K562 (cell line): Measurements from ENCODE around the gene MYCN. TPM values are rescaled to one million over a fixed set of nuclear protein-coding genes. Genes with fewer than 3 reads are reported as not detected.

ENCODE experiments used
- ATAC-seq: fragments of 200-7000 bp; cut with Tn5 transposase; 3 replicates; pipeline ENCODE4 v1.9.1; 2020; ENCODE audit warnings: moderate library complexity
- BruUV-seq: library from RNA; stranded (reverse); fragments of 400-500 nt; replicated peaks from 2 replicates; lab custom pipeline; 2021; lab: Mats Ljungman, UMichigan
- CTCF ChIA-PET: fragments of 300-600 bp; formaldehyde crosslinking; extraction: SDS; loops from one replicate; lab custom pipeline; 2021; ENCODE audit warnings: low intra/inter-chr PET ratio; lab: Yijun Ruan, JAX
- POLR2A ChIA-PET: fragments of 300-600, 350-650 bp; sonication (Branson Sonifier 250); formaldehyde crosslinking; extraction: SDS; loops from one replicate; lab custom pipeline; 2021; ENCODE audit warnings: antibody characterized with exemption, inconsistent platforms; lab: Yijun Ruan, JAX
- DNase-seq, 4 experiments: peaks; one replicate each; pipeline versions ENCODE4 v3.0.0 to v3.0.0-alpha.2; 2011 to 2018; ENCODE audit warnings: low spot score in 3 of 4, mixed read lengths in 3 of 4; ENCODE audit errors: extremely low read depth in 1 of 4
- FAIRE-seq: peaks from 2 replicates; lab custom pipeline; 2011; peaks lifted over from hg19 to GRCh38; lab: Jason Lieb, UNC
- H2AFZ ChIP-seq: 2 replicates; pipeline ENCODE4 v1.6.0; 2011; ENCODE audit warnings: low read depth, low read length, control low read depth, inconsistent platforms
- H3K27ac ChIP-seq: fragments of 200-600 bp; 3 replicates; pipeline ENCODE4 v1.8.0; 2011; ENCODE audit warnings: low read depth, mild to moderate bottlenecking, control low read depth, inconsistent platforms, low read length, moderate library complexity, mixed read lengths; ENCODE audit errors: extremely low read depth
- H3K27me3 ChIP-seq, 2 experiments: fragments of 300-600 bp in 1 of 2; 2 replicates in 1 of 2; 3 replicates in 1 of 2; pipeline versions ENCODE4 v1.6.0 to v1.8.0; 2011; ENCODE audit warnings: inconsistent platforms in 2 of 2, low read length in 2 of 2, mild to moderate bottlenecking in 1 of 2, mixed read lengths in 1 of 2, moderate library complexity in 1 of 2; ENCODE audit not compliant: control insufficient read depth in 2 of 2, insufficient read depth in 2 of 2
- H3K36me3 ChIP-seq: fragments of 300-600 bp; 3 replicates; pipeline ENCODE4 v1.8.0; 2011; ENCODE audit warnings: mild to moderate bottlenecking, low read length, inconsistent platforms; ENCODE audit not compliant: control insufficient read depth, insufficient read depth
- H3K4me1 ChIP-seq, 2 experiments: fragments of 200-600 bp in 1 of 2; replicated peaks in 1 of 2; 2 replicates in 1 of 2; 3 replicates in 1 of 2; pipeline versions ENCODE4 v1.5.1 to v1.8.0; 2011; ENCODE audit warnings: inconsistent platforms in 2 of 2, low read length in 2 of 2, mild to moderate bottlenecking in 1 of 2, mixed read lengths in 1 of 2, moderate library complexity in 1 of 2; ENCODE audit not compliant: control insufficient read depth in 2 of 2, insufficient read depth in 2 of 2
- H3K4me2 ChIP-seq: 2 replicates; pipeline ENCODE4 v1.6.1; 2011; ENCODE audit warnings: low read length, control low read depth, inconsistent platforms, mixed read lengths; ENCODE audit not compliant: insufficient read depth
- H3K4me3 ChIP-seq: fragments of 200-600 bp; sonication (generic), shearing (Covaris generic); 2 replicates; pipeline ENCODE4 v1.5.1; 2016; ENCODE audit warnings: control low read depth, inconsistent platforms
- H3K79me2 ChIP-seq: fragments of 200-600 bp; 3 replicates; pipeline ENCODE4 v1.8.0; 2011; ENCODE audit warnings: low read length, inconsistent platforms; ENCODE audit not compliant: control insufficient read depth, insufficient read depth
- H3K9ac ChIP-seq, 2 experiments: 2 replicates each; pipeline versions ENCODE4 v1.6.0 to v1.6.1; 2011; ENCODE audit warnings: low read depth in 2 of 2, low read length in 2 of 2, control low read depth in 1 of 2, inconsistent platforms in 1 of 2, mild to moderate bottlenecking in 1 of 2, mixed read lengths in 1 of 2; ENCODE audit not compliant: insufficient read depth in 1 of 2
- H3K9me1 ChIP-seq: one replicate; pipeline ENCODE4 v1.6.0; 2011; ENCODE audit warnings: inconsistent platforms, mild to moderate bottlenecking, low read length, moderate library complexity; ENCODE audit not compliant: control insufficient read depth, insufficient read depth
- H3K9me3 ChIP-seq: replicated peaks from 2 replicates; pipeline ENCODE4 v1.5.1; 2011; ENCODE audit warnings: low read depth, low read length, inconsistent platforms; ENCODE audit not compliant: control insufficient read depth, insufficient read depth
- H4K20me1 ChIP-seq: replicated peaks from 2 replicates; pipeline ENCODE4 v1.6.1; 2011; ENCODE audit warnings: low read length, inconsistent platforms, mixed read lengths; ENCODE audit not compliant: control insufficient read depth, insufficient read depth
- BCOR ChIP-seq: fragments of 450-650 bp; IDR thresholded peaks from 2 replicates; pipeline ENCODE4 v1.6.1; 2016
- BRD9 ChIP-seq: fragments of 450-650 bp; IDR thresholded peaks from 2 replicates; pipeline ENCODE4 v1.6.1; 2018; ENCODE audit warnings: low read depth; ENCODE audit not compliant: partially characterized antibody
- DPF2 ChIP-seq: fragments of 450-650 bp; IDR thresholded peaks from 2 replicates; pipeline ENCODE4 v1.6.1; 2016
- E2F8 ChIP-seq: fragments of 450-650 bp; IDR thresholded peaks from 2 replicates; pipeline ENCODE4 v1.7.1; 2018; ENCODE audit warnings: mild to moderate bottlenecking, low read depth; ENCODE audit not compliant: partially characterized antibody
- FOSL1 ChIP-seq: fragments of 200-800 bp; sonication (Bioruptor generic); conservative IDR thresholded peaks from 2 replicates; pipeline ENCODE4 v1.6.1; 2016; ENCODE audit warnings: missing genetic modification characterization, missing compliant biosample characterization
- NCOA2 ChIP-seq, 2 experiments: fragments of 450-650 bp; IDR thresholded peaks; 2 replicates each; pipeline ENCODE4 v1.6.1; 2018; ENCODE audit warnings: mild to moderate bottlenecking in 2 of 2, moderate library complexity in 1 of 2; ENCODE audit not compliant: partially characterized antibody in 2 of 2
- NFYB ChIP-seq: IDR thresholded peaks from 2 replicates; pipeline ENCODE4 v1.6.1; 2011; ENCODE audit warnings: mild to moderate bottlenecking, moderate library complexity; ENCODE audit not compliant: insufficient read length; ENCODE audit errors: extremely low read depth
- PATZ1 ChIP-seq: fragments of 250-450 bp; sonication (Bioruptor Pico); IDR thresholded peaks from 2 replicates; pipeline ENCODE4 v1.5.0; 2020; ENCODE audit warnings: mild to moderate bottlenecking, borderline replicate concordance
- POLR3A ChIP-seq: IDR thresholded peaks from 2 replicates; pipeline ENCODE4 v1.6.1; 2011; ENCODE audit warnings: borderline replicate concordance, mild to moderate bottlenecking, moderate library complexity; ENCODE audit not compliant: insufficient read length, insufficient read depth; ENCODE audit errors: extremely low read depth
- PRMT5 ChIP-seq: sonication (generic); formaldehyde crosslinking; IDR thresholded peaks from 2 replicates; pipeline ENCODE4 v1.5.0; 2020; ENCODE audit warnings: missing genetic modification reagents
- RBM39 ChIP-seq: fragments of 200-400 bp; formaldehyde crosslinking; optimal IDR thresholded peaks from 2 replicates; pipeline ENCODE3; 2018; ENCODE audit warnings: low read depth, low read length
- TGIF2 ChIP-seq: sonication (generic); formaldehyde crosslinking; IDR thresholded peaks from 2 replicates; pipeline ENCODE4 v1.8.1; 2022; ENCODE audit warnings: mild to moderate bottlenecking, missing genetic modification reagents, moderate library complexity
- THRA ChIP-seq: fragments of 450-650 bp; IDR thresholded peaks from 2 replicates; pipeline ENCODE4 v1.6.1; 2017; ENCODE audit warnings: mild to moderate bottlenecking, moderate library complexity
- TRIM24 ChIP-seq, 2 experiments: fragments of 450-650 bp; IDR thresholded peaks; 2 replicates each; pipeline ENCODE4 v1.6.1; 2016
- ZNF347 ChIP-seq: fragments of 450-650 bp; formaldehyde crosslinking; IDR thresholded peaks from 2 replicates; pipeline ENCODE4 v1.4.0; 2020; ENCODE audit warnings: low read depth, mild to moderate bottlenecking, moderate library complexity
- ZNF511 ChIP-seq: sonication (generic); formaldehyde crosslinking; IDR thresholded peaks from 2 replicates; pipeline ENCODE4 v1.8.0; 2022; ENCODE audit warnings: mild to moderate bottlenecking, missing genetic modification reagents
- WGBS: fragments of 100-300 bp; shearing (Covaris generic); methylation state at CpG from one replicate; pipeline ENCODE4 v1.1.6; 2016; ENCODE audit warnings: low coverage, mixed read lengths; ENCODE audit not compliant: insufficient coverage; ENCODE audit errors: missing lambda C conversion rate; 5-methylcytosine and 5-hydroxymethylcytosine counted together
- in situ Hi-C: fragments of 300-500 bp; cut with MboI; formaldehyde crosslinking; loops from 4 replicates; pipeline ENCODE4 v1.15.0; 2018; ENCODE audit warnings: inconsistent platforms, mixed read lengths
- intact Hi-C: fragments of 100-400 bp; cut with micrococcal nuclease; formaldehyde crosslinking; loops from 2 replicates; pipeline ENCODE4 v1.14.2; 2022
- polyA plus RNA-seq, 8 experiments: library from polyadenylated mRNA; depleted of rRNA in 4 of 8; stranded (reverse) in 5 of 8; unstranded in 3 of 8; fragments of >200 nt; fragmentation: Nextera tagmentation in 2 of 8; fragmentation: Illumina TruSeq in 1 of 8; extraction: Ambion mirVana in 2 of 8; extraction: Trizol in 1 of 8; gene quantifications; 2 replicates each; pipeline versions ENCODE4 v1.2.1 to v1.2.3, GENCODE V29; 2011 to 2014; ENCODE audit warnings: inconsistent platforms in 1 of 8, missing spikeins in 1 of 8
- total RNA-seq, 7 experiments: library from RNA; depleted of rRNA in 6 of 7; stranded (reverse); fragments of >200 nt in 6 of 7; fragmentation: Illumina TruSeq in 2 of 7; extraction: Trizol in 2 of 7; gene quantifications; 2 replicates each; pipeline versions ENCODE4 v1.2.1 to v1.2.3, GENCODE V29; 2011 to 2021; ENCODE audit warnings: low replicate concordance in 1 of 7

Gene MYCN
- total and polyA plus RNA-seq, 9 of the 15 experiments (the other 6 are each of a cell fraction or from before 2014, with no cell fraction given): not detected

- no peak overlapping the region for H3K9ac ChIP-seq
- H4K20me1 ChIP-seq: no peaks in the 10 kb centered on the region
- in situ Hi-C loops (no loop called here), intact Hi-C loops (no loop called here)
- ChIA-PET CTCF (no interaction called here), POLR2A (interaction anchor here (0.6 kb wide), 1 partner anchor 862 kb away, joined by 3 read pairs; no protein-coding TSS in a partner anchor)
- 0% methylated on average over 5 of the region's 5 CpGs for WGBS
- H3K27ac ChIP-seq: no peak overlapping the region
- H3K79me2 ChIP-seq: no peaks in the 10 kb centered on the region
- H3K27me3 ChIP-seq: no peaks in the 10 kb centered on the region; a peak in 1 of 5 replicates
- ATAC-seq (no peak), DNase-seq (no peak), FAIRE-seq (no peak)
- H3K4me2 ChIP-seq: no peak overlapping the region
- H3K36me3 ChIP-seq: no peaks in the 10 kb centered on the region
- BruUV-seq: no TSS peak
- H3K4me1 ChIP-seq: no peaks in the 10 kb centered on the region
- no peaks in the 10 kb centered on the region for H3K9me1 ChIP-seq
- no peaks in the 10 kb centered on the region for H3K9me3 ChIP-seq
- H2AFZ ChIP-seq: no peak overlapping the region
- no peak overlapping the region for H3K4me3 ChIP-seq
- TF ChIP-seq PRMT5 (CRISPR knock-in tag) (no peak), PATZ1 (CRISPR knock-in tag) (no peak), NFYB (no peak), DPF2 (no peak), POLR3A (no peak), ZNF511 (CRISPR knock-in tag) (no peak), TRIM24 (IDR thresholded peaks at IDR 0.05) (no peak), FOSL1 (tag) (no peak), TGIF2 (CRISPR knock-in tag) (no peak), BRD9 (no peak), E2F8 (no peak), RBM39 (no peak), BCOR (no peak), THRA (no peak), NCOA2 (IDR thresholded peaks at IDR 0.05; ENCODE audit: partially characterized antibody in 2 of 2) (no peak), ZNF347 (CRISPR knock-in tag) (no peak)
Observed at GRCh38 chr2:15906778-15907177, 33.6 kb upstream of the MYCN start.
